ENCODE results near the gene CACNA1H.

CACNA1H gene

GRCh38 chr16:1125471-1125870 lies 27.4 kb upstream of the CACNA1H start:
- POLR2A ChIA-PET: no interaction called here

GRCh38 chr16:1126044-1126443 lies 26.9 kb upstream of the CACNA1H start:
- TF ChIP-seq FOXM1 (IDR thresholded peaks at IDR 0.05; ENCODE audit: borderline replicate concordance): no peak
- no peak for TF ChIP-seq SP1 (IDR thresholded peaks at IDR 0.05)
- no peak for TF ChIP-seq CTBP1 (IDR thresholded peaks at IDR 0.05; ENCODE audit: borderline replicate concordance)
- no peak for TF ChIP-seq FOXA1 (IDR thresholded peaks at IDR 0.05)
- ChIA-PET CTCF (no interaction called here), POLR2A (no interaction called here)
- DNase-seq (ENCODE audit: extremely low spot score): no peak

More at GRCh38 chr16:1125471-1125870, 27.4 kb upstream of the CACNA1H start:
- no peak for TF ChIP-seq HDGF (IDR thresholded peaks at IDR 0.05; ENCODE audit: borderline replicate concordance)
- no peak for TF ChIP-seq ZNF384 (IDR thresholded peaks at IDR 0.05)
- no peak for TF ChIP-seq L3MBTL2 (conservative IDR thresholded peaks at IDR 0.05)
- no peak for TF ChIP-seq FOXK2 (IDR thresholded peaks at IDR 0.05)
- TF ChIP-seq FOXA1 (IDR thresholded peaks at IDR 0.05): no peak
- no peak for TF ChIP-seq ELF4 (IDR thresholded peaks at IDR 0.05)
- TF ChIP-seq CTBP1 (IDR thresholded peaks at IDR 0.05; ENCODE audit: borderline replicate concordance): no peak
- no peak for TF ChIP-seq SP1 (IDR thresholded peaks at IDR 0.05)
- TF ChIP-seq BHLHE40 (IDR thresholded peaks at IDR 0.05; ENCODE audit: borderline replicate concordance): no peak
- TF ChIP-seq PKNOX1 (IDR thresholded peaks at IDR 0.05): no peak
- TF ChIP-seq TARDBP (IDR thresholded peaks at IDR 0.05): no peak
- TF ChIP-seq FOXM1 (IDR thresholded peaks at IDR 0.05; ENCODE audit: borderline replicate concordance): no peak
- TF ChIP-seq LEF1 (IDR thresholded peaks at IDR 0.05; ENCODE audit: borderline replicate concordance): no peak
- no peak for TF ChIP-seq ARNT (IDR thresholded peaks at IDR 0.05)
- TF ChIP-seq NFRKB (IDR thresholded peaks at IDR 0.05): no peak
- CTCF ChIA-PET: no interaction called here
- DNase-seq (ENCODE audit: extremely low spot score): no peak

- POLR2A ChIA-PET: no interaction called here
Measured at GRCh38 chr16:1126586-1126985, 26.3 kb upstream of the CACNA1H start.

GRCh38 chr16:1127101-1127500 lies 25.8 kb upstream of the CACNA1H start:
- TF ChIP-seq CTBP1 (IDR thresholded peaks at IDR 0.05; ENCODE audit: borderline replicate concordance) (no peak), NFRKB (IDR thresholded peaks at IDR 0.05) (no peak), ARNT (IDR thresholded peaks at IDR 0.05) (no peak), SP1 (IDR thresholded peaks at IDR 0.05) (no peak), FOXA1 (IDR thresholded peaks at IDR 0.05) (no peak), PKNOX1 (IDR thresholded peaks at IDR 0.05) (no peak), HDGF (IDR thresholded peaks at IDR 0.05; ENCODE audit: borderline replicate concordance) (no peak), LEF1 (IDR thresholded peaks at IDR 0.05; ENCODE audit: borderline replicate concordance) (no peak), TARDBP (IDR thresholded peaks at IDR 0.05) (no peak), L3MBTL2 (conservative IDR thresholded peaks at IDR 0.05) (no peak), ZNF384 (IDR thresholded peaks at IDR 0.05) (no peak)
- no peak for DNase-seq (ENCODE audit: extremely low spot score)
- ChIA-PET POLR2A (no interaction called here), CTCF (no interaction called here)

More at GRCh38 chr16:1126586-1126985, 26.3 kb upstream of the CACNA1H start:
- CTCF ChIA-PET: no interaction called here
- no peak for DNase-seq (ENCODE audit: extremely low spot score)
- no peak for TF ChIP-seq PKNOX1 (IDR thresholded peaks at IDR 0.05)
- no peak for TF ChIP-seq ELF4 (IDR thresholded peaks at IDR 0.05)
- TF ChIP-seq BHLHE40 (IDR thresholded peaks at IDR 0.05; ENCODE audit: borderline replicate concordance): no peak

- CTCF ChIA-PET: no interaction called here
- POLR2A ChIA-PET: no interaction called here
- TF ChIP-seq FOXM1 (IDR thresholded peaks at IDR 0.05; ENCODE audit: borderline replicate concordance) (no peak), ARNT (IDR thresholded peaks at IDR 0.05) (no peak), SP1 (IDR thresholded peaks at IDR 0.05) (no peak), HDGF (IDR thresholded peaks at IDR 0.05; ENCODE audit: borderline replicate concordance) (no peak), FOXA1 (IDR thresholded peaks at IDR 0.05) (no peak), L3MBTL2 (conservative IDR thresholded peaks at IDR 0.05) (no peak), CTBP1 (IDR thresholded peaks at IDR 0.05; ENCODE audit: borderline replicate concordance) (no peak), LEF1 (IDR thresholded peaks at IDR 0.05; ENCODE audit: borderline replicate concordance) (no peak), BHLHE40 (IDR thresholded peaks at IDR 0.05; ENCODE audit: borderline replicate concordance) (no peak), NFRKB (IDR thresholded peaks at IDR 0.05) (no peak), FOXK2 (IDR thresholded peaks at IDR 0.05) (no peak), ELF4 (IDR thresholded peaks at IDR 0.05) (no peak), PKNOX1 (IDR thresholded peaks at IDR 0.05) (no peak), TARDBP (IDR thresholded peaks at IDR 0.05) (no peak), ZNF384 (IDR thresholded peaks at IDR 0.05) (no peak), SUZ12 (IDR thresholded peaks at IDR 0.05) (no peak)
- DNase-seq (ENCODE audit: extremely low spot score): no peak
Measured at GRCh38 chr16:1127971-1128715, 24.8 kb upstream of the CACNA1H start.
